Measurements from ENCODE around the gene FAM83G.

The FAM83G gene

DNA sequence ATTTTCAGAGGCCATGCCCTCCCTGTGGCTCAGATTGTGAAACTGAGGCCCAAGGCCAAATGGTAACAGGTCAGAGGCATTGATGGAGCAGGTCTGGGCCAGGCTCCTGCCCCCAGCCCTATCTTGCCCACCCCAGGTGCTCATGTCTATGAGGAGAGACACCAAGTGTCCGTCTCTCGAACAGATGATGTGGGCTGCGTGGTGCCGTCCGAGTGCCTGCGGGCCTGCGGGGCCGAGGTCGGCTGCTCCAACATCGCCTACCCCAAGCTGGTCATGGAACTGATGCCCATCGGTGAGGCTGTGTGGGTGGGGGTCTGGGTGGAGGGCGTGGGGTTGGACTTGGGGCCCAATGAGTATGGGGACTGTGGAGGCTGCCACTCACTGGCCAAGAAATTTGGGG is 8.7 kb upstream of the FAM83G start:
- TF ChIP-seq, protein P1, sequence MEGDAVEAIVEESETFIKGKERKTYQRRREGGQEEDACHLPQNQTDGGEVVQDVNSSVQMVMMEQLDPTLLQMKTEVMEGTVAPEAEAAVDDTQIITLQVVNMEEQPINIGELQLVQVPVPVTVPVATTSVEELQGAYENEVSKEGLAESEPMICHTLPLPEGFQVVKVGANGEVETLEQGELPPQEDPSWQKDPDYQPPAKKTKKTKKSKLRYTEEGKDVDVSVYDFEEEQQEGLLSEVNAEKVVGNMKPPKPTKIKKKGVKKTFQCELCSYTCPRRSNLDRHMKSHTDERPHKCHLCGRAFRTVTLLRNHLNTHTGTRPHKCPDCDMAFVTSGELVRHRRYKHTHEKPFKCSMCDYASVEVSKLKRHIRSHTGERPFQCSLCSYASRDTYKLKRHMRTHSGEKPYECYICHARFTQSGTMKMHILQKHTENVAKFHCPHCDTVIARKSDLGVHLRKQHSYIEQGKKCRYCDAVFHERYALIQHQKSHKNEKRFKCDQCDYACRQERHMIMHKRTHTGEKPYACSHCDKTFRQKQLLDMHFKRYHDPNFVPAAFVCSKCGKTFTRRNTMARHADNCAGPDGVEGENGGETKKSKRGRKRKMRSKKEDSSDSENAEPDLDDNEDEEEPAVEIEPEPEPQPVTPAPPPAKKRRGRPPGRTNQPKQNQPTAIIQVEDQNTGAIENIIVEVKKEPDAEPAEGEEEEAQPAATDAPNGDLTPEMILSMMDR (IDR thresholded peaks at IDR 0.05; ENCODE audit: control insufficient read depth, insufficient read depth, low read depth, low read length, missing control alignments), result no peak
- H3K4me3 ChIP-seq (ENCODE audit: control insufficient read depth, low read depth, low read length), result no peak overlapping the region
- DNase-seq (ENCODE audit: low read depth), result no peak

DNA sequence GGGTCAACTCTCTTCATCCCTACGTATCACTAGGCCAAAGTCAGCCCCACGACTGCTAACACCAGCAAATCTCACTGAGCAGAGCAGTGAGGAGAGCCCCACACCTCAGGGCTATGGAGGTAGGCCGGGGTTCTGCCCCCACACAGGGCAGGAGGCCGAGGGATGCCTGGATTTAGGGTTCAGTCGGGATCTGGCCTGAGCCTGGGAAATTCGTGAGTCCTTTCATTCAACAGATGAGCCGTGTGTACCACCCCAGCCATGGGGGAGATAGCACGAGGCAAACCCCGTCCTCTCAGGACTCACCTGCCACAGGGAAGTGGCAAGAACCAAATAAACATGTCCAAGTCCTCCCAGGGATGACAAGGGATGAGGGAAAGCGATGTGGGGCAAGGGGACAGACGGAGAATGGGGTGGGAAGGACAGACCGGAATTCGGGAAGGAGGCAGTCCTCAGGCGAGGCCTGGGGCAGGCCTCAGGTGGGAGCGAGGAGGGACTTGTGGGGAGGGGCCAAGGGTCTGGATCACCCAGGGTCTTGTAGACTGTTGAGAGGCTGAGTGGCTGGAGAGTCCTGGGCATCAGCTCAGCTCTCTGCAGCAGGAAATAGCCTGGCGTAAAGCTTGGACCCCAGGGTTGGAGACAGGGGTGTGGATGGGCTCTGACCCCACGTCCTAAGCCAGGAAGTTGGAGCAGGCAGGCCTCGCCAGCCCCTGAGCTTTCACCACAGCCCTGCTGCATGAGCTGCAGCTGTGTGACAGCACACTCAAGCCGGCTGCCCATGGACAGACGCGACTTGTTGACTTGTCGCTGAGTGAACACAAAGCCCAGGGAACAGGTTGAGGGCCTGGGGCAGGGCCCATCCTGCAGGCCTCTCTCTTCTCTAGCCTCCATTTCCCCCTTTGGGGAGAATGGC is 7.9 kb upstream of the FAM83G start:
- H3K4me3 ChIP-seq (ENCODE audit: control insufficient read depth, low read depth, low read length), result no peak overlapping the region
- TF ChIP-seq, protein P1 (IDR thresholded peaks at IDR 0.05; ENCODE audit: control insufficient read depth, insufficient read depth, low read depth, low read length, missing control alignments), result no peak

DNA sequence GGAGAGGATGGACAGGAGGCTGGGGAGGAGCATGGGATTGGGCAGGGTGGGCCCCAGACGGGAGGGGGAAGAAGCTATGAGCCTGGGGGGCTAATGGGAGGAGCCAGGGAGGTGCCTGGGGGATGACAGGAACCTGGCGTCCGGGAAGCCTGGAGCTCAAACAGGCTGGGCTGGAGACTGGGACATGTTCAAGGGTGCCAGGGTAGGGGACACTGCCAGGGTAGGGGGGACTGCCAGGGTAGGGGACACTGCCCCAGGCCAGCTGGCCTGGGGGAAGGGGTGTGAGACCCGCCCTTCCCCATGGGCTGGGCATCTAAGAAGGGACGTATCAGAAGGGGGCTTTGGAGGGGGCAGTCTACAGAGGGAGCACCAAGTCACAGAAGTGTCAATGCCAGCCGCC is 7.0 kb upstream of the FAM83G start:
- no peak overlapping the region for H3K4me3 ChIP-seq (ENCODE audit: control insufficient read depth, low read depth, low read length)
- TF ChIP-seq, protein P1 (IDR thresholded peaks at IDR 0.05; ENCODE audit: control insufficient read depth, insufficient read depth, low read depth, low read length, missing control alignments), result no peak
- no peak for DNase-seq (ENCODE audit: low read depth)

More for the DNA sequence above, 7.9 kb upstream of the FAM83G start:
- DNase-seq (ENCODE audit: low read depth), result no peak

DNA sequence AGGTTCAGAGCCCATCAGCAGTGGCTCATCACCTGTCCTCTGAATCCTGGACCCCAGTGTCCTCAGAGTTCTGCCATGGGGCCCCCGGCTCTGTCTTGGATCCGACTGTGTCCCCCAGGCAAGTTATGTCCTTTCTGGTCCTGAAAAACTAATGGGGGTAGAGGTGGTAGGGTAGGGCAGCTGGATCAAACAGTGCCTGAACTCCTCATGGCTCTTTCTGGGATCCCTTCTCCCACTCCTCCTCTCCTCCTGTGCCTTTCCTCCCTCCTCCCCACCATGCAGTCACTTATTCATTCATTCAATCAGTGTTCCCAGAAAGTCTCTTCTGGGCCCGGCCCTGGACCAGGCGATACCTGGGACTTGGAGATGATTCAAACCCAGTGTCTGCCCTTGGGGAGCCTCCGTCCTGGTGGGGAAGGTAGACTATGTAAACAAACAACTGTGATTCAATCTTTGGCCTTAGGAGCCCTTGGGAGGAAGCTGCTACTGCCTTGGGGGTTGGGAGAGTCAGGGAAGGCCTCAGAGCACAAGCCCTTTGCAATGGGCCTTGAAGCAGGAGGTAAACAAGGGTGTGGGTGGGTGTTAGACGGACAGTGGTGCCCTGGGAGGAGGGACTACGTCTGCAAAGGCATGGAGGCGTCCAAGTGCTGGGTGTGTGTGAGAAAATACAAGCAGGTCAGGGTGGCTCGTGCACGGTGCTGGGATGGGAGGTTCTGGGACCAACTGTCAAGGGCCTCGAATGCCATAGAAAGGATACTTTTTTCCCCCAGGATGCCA is 6.4 kb upstream of the FAM83G start:
- no peak for DNase-seq (ENCODE audit: low read depth)
- TF ChIP-seq, protein P1 (IDR thresholded peaks at IDR 0.05; ENCODE audit: control insufficient read depth, insufficient read depth, low read depth, low read length, missing control alignments), result no peak
- no peak overlapping the region for H3K4me3 ChIP-seq (ENCODE audit: control insufficient read depth, low read depth, low read length)

DNA sequence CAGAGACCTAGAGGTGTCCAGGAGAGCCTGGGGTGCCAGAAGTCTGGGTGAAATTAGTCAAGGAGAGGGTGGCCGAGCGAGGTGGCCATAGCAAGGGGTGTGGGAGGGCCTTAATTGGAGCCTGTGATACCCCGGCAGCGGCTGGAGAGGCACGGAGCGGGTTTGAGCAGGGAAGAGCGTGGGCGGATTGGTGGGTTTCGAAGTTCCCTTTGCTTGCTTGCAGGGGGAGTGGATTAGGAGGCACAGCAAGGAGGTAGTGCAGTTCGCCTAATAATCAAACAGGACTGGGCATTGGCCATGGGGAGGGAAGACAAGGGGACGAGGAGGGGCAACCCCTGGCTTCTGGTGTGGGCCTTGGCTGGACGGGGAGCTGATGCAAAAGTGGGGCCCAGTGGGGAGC is 5.4 kb upstream of the FAM83G start:
- TF ChIP-seq, protein P1 (IDR thresholded peaks at IDR 0.05; ENCODE audit: control insufficient read depth, insufficient read depth, low read depth, low read length, missing control alignments), result no peak
- no peak for DNase-seq (ENCODE audit: low read depth)
- no peak overlapping the region for H3K4me3 ChIP-seq (ENCODE audit: control insufficient read depth, low read depth, low read length)

DNA sequence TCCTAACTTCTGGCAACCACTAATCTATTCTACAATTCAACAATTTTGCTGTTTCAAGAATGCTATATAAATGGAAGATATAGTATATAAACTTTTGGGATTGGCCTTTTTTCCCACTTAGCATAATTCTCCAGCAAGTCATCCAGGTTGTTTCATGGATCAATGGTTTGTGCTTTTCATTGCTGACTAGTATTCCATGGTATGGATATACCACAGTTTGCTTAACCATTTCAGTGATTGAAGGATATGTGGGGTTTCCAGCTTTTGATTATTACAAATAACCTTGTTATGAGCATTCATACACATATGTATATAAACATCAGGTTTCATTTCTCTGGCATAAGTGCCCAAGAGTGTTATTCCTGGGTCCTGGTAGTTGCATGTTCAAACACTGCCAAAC is 2.1 kb upstream of the FAM83G start:
- no peak overlapping the region for H3K4me3 ChIP-seq (ENCODE audit: control insufficient read depth, low read depth, low read length)
- DNase-seq (ENCODE audit: low read depth), result no peak
- TF ChIP-seq, protein P1 (IDR thresholded peaks at IDR 0.05; ENCODE audit: control insufficient read depth, insufficient read depth, low read depth, low read length, missing control alignments), result no peak

All from AG09309 (cell line).